CD14-positive monocyte (primary cell): ENCODE results near the gene C17orf100. TPM values are rescaled to one million over a fixed set of nuclear protein-coding genes. Genes with fewer than 3 reads are reported as not detected.

Source experiments
- DNase-seq, 3 donors: peaks; one replicate each; pipeline ENCODE4 v3.0.0-alpha.2; 2011 to 2022
- H2AFZ ChIP-seq: 2 replicates; pipeline ENCODE4 v1.6.0; 2012; ENCODE audit warnings: mild to moderate bottlenecking, low read depth, low read length, inconsistent platforms; ENCODE audit not compliant: insufficient read depth, poor library complexity, severe bottlenecking
- H3K27ac ChIP-seq, 2 donors: 1 replicate in 1 of 2; 2 replicates in 1 of 2; pipeline ENCODE4 v1.5.1; 2012 to 2013; ENCODE audit warnings: low read length in 2 of 2, control low read depth in 1 of 2, inconsistent platforms in 1 of 2, low read depth in 1 of 2, mild to moderate bottlenecking in 1 of 2
- H3K27me3 ChIP-seq, 2 donors: one replicate each; pipeline versions ENCODE4 v1.6.0 to v1.6.1; 2011 to 2013; ENCODE audit warnings: low read length in 2 of 2; ENCODE audit not compliant: control insufficient read depth in 2 of 2, insufficient read depth in 2 of 2
- H3K36me3 ChIP-seq, 2 donors: replicated peaks in 1 of 2; 1 replicate in 1 of 2; 2 replicates in 1 of 2; pipeline versions ENCODE4 v1.5.1 to v1.6.1; 2012 to 2013; ENCODE audit warnings: low read length in 2 of 2, control low read depth in 1 of 2, inconsistent platforms in 1 of 2, mild to moderate bottlenecking in 1 of 2; ENCODE audit not compliant: insufficient read depth in 2 of 2, control insufficient read depth in 1 of 2
- H3K4me1 ChIP-seq, 2 donors: 1 replicate in 1 of 2; 2 replicates in 1 of 2; pipeline versions ENCODE4 v1.5.1 to v1.6.1; 2012 to 2013; ENCODE audit warnings: low read length in 2 of 2, control low read depth in 1 of 2, inconsistent platforms in 1 of 2, mild to moderate bottlenecking in 1 of 2, moderate library complexity in 1 of 2; ENCODE audit not compliant: insufficient read depth in 2 of 2, control insufficient read depth in 1 of 2
- H3K4me2 ChIP-seq: replicated peaks from 2 replicates; pipeline ENCODE3; 2012; ENCODE audit warnings: low read length, moderate library complexity, mild to moderate bottlenecking; ENCODE audit not compliant: poor library complexity, severe bottlenecking; ENCODE audit errors: extremely low read depth
- H3K4me3 ChIP-seq, 3 experiments: fragments of 200-600 bp in 1 of 3; sonication (generic) in 1 of 3; replicated peaks in 1 of 3; 1 replicate in 2 of 3; 2 replicates in 1 of 3; pipeline ENCODE4 v1.5.1; 2011 to 2013; ENCODE audit warnings: low read length in 3 of 3, mild to moderate bottlenecking in 3 of 3, control low read depth in 2 of 3, low read depth in 2 of 3, inconsistent platforms in 1 of 3, moderate library complexity in 1 of 3
- H3K79me2 ChIP-seq: 2 replicates; pipeline ENCODE4 v1.6.0; 2012; ENCODE audit warnings: mild to moderate bottlenecking, control low read depth, inconsistent platforms, low read length, moderate library complexity; ENCODE audit not compliant: insufficient read depth
- H3K9ac ChIP-seq: 2 replicates; pipeline ENCODE4 v1.6.0; 2017; ENCODE audit warnings: low read length, mild to moderate bottlenecking; ENCODE audit not compliant: insufficient read depth, poor library complexity, severe bottlenecking
- H3K9me3 ChIP-seq, 2 donors: replicated peaks in 1 of 2; 1 replicate in 1 of 2; 2 replicates in 1 of 2; pipeline versions ENCODE4 v1.5.1 to v1.6.1; 2012 to 2013; ENCODE audit warnings: low read length in 2 of 2, control low read depth in 1 of 2; ENCODE audit not compliant: control insufficient read depth in 1 of 2, insufficient read depth in 1 of 2
- H4K20me1 ChIP-seq: 2 replicates; pipeline ENCODE4 v1.6.0; 2012; ENCODE audit warnings: mild to moderate bottlenecking, low read length, control low read depth, moderate library complexity; ENCODE audit not compliant: insufficient read depth
- H3K27ac Mint-ChIP-seq, 7 donors: one replicate each; pipeline ENCODE4 v1.8.0; 2020; ENCODE audit warnings: mild to moderate bottlenecking in 7 of 7, mixed read lengths in 7 of 7, moderate library complexity in 6 of 7, inconsistent platforms in 2 of 7
- H3K27me3 Mint-ChIP-seq, 3 donors: one replicate each; pipeline ENCODE4 v1.8.0; 2021 to 2022; ENCODE audit warnings: low read depth in 3 of 3, mild to moderate bottlenecking in 3 of 3, mixed read lengths in 3 of 3, moderate library complexity in 3 of 3, inconsistent platforms in 1 of 3
- H3K36me3 Mint-ChIP-seq, 2 donors: one replicate each; pipeline ENCODE4 v1.8.0; 2020; ENCODE audit warnings: mixed read lengths in 2 of 2, inconsistent platforms in 1 of 2, mild to moderate bottlenecking in 1 of 2
- H3K4me1 Mint-ChIP-seq: one replicate; pipeline ENCODE4 v1.8.0; 2020; ENCODE audit warnings: mild to moderate bottlenecking, mixed read lengths
- H3K4me3 Mint-ChIP-seq, 2 donors: one replicate each; pipeline ENCODE4 v1.8.0; 2020; ENCODE audit warnings: mild to moderate bottlenecking in 2 of 2, mixed read lengths in 2 of 2, moderate library complexity in 1 of 2
- H3K9me3 Mint-ChIP-seq, 7 donors: one replicate each; pipeline ENCODE4 v1.8.0; 2020 to 2022; ENCODE audit warnings: mixed read lengths in 7 of 7, mild to moderate bottlenecking in 6 of 7, moderate library complexity in 6 of 7, inconsistent platforms in 2 of 7
- WGBS: methylation state at CpG from one replicate; pipeline ENCODE4 v1.1.5; 2013; ENCODE audit warnings: missing lambda C conversion rate; ENCODE audit not compliant: insufficient coverage; 5-methylcytosine and 5-hydroxymethylcytosine counted together
- intact Hi-C, 2 donors: fragments of 100-400 bp; cut with micrococcal nuclease; formaldehyde crosslinking; loops; one replicate each; pipeline versions ENCODE4 v1.15.0 to v1.15.1; 2023
- polyA plus RNA-seq, 3 donors: library from polyadenylated mRNA; depleted of rRNA in 1 of 3; unstranded in 2 of 3; stranded (reverse) in 1 of 3; fragments of 300-500 nt in 2 of 3; fragments of >200 nt in 1 of 3; fragmentation: Illumina TruSeq in 2 of 3; gene quantifications; 1 replicate in 2 of 3; 2 replicates in 1 of 3; pipeline ENCODE4 v1.2.3, GENCODE V29; 2012 to 2021
- TF ChIP-seq, protein P1 (sequence below): fragments of 200-600 bp; IDR thresholded peaks from one replicate; pipeline ENCODE4 v1.8.0; 2022; ENCODE audit warnings: antibody characterized with exemption, mild to moderate bottlenecking

The C17orf100 gene
- polyA plus RNA-seq, 3 donors: 0.51 to 1.8 (median 1.2) TPM

DNA sequence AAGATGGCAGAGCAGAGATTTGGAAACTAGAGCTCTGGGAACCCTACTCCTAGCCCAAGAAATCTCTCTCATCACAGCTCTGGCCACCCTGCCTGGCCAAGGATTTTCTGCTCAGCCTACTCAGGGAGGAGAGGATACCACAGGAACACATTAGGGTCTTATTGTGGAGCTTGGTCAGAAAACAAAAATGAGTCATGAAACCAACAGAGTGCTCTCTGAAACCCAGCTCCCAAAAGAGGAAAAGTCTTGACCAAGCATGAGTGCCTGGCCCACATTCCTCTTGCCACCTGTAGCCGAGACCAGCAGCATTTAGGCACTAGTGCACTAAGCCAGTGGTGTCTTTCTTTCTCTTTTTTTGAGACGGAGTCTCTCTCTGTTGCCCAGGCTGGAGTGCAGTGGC lies 43.5 kb downstream of the C17orf100 start:
- H3K4me2 ChIP-seq: no peak overlapping the region
- intact Hi-C loops: no loop called here
- Mint-ChIP-seq H3K4me1 (no peaks in the 10 kb centered on the region), H3K27ac (no peak overlapping the region), H3K9me3 (no peaks in the 10 kb centered on the region), H3K27me3 (peaks cover 20 to 28% (median 23%) of the 10 kb centered on the region in 3 donors), H3K4me3 (no peak overlapping the region), H3K36me3 (no peaks in the 10 kb centered on the region)
- no peaks in the 10 kb centered on the region for H3K9me3 ChIP-seq
- WGBS: 96% methylated on average over 2 of the region's 2 CpGs
- peaks cover 0 to 7% of the 10 kb centered on the region in 2 donors for H3K27me3 ChIP-seq
- no peaks in the 10 kb centered on the region for H3K36me3 ChIP-seq
- no peak overlapping the region for H3K9ac ChIP-seq
- H3K4me3 ChIP-seq: no peak overlapping the region
- DNase-seq: no peak
- H4K20me1 ChIP-seq: no peaks in the 10 kb centered on the region
- no peaks in the 10 kb centered on the region for H3K4me1 ChIP-seq
- no peaks in the 10 kb centered on the region for H3K79me2 ChIP-seq
- H2AFZ ChIP-seq: no peak overlapping the region
- TF ChIP-seq, protein P1, sequence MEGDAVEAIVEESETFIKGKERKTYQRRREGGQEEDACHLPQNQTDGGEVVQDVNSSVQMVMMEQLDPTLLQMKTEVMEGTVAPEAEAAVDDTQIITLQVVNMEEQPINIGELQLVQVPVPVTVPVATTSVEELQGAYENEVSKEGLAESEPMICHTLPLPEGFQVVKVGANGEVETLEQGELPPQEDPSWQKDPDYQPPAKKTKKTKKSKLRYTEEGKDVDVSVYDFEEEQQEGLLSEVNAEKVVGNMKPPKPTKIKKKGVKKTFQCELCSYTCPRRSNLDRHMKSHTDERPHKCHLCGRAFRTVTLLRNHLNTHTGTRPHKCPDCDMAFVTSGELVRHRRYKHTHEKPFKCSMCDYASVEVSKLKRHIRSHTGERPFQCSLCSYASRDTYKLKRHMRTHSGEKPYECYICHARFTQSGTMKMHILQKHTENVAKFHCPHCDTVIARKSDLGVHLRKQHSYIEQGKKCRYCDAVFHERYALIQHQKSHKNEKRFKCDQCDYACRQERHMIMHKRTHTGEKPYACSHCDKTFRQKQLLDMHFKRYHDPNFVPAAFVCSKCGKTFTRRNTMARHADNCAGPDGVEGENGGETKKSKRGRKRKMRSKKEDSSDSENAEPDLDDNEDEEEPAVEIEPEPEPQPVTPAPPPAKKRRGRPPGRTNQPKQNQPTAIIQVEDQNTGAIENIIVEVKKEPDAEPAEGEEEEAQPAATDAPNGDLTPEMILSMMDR: no peak
- H3K27ac ChIP-seq: no peak overlapping the region

DNA sequence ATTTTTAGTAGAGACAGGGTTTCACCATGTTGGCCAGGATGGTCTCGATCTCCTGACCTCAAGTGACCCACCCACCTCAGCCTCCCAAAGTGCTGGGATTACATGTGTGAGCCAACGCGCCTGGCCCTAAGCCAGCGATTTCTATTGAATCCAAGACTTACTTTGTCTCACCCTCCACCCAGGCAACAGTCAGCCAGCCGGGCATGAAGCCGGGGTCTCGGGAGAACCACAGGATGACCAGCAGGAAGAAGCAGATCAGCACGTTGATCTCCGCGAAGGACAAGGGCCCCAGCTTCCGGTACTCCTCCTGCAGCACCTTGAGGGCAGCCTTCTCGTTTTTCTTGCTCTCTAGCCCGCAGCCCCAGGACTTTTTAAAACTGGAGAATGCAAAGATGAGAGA lies 44.0 kb downstream of the C17orf100 start:
- intact Hi-C loops: no loop called here
- Histone ChIP-seq H3K79me2 (no peaks in the 10 kb centered on the region), H3K4me3 (no peak overlapping the region), H3K36me3 (no peaks in the 10 kb centered on the region), H3K4me1 (no peaks in the 10 kb centered on the region), H3K9ac (no peak overlapping the region), H2AFZ (no peak overlapping the region), H3K4me2 (no peak overlapping the region), H3K9me3 (no peaks in the 10 kb centered on the region), H3K27ac (no peak overlapping the region), H4K20me1 (no peaks in the 10 kb centered on the region), H3K27me3 (peaks cover 0 to 7% of the 10 kb centered on the region in 2 donors)
- H3K9me3 Mint-ChIP-seq: no peaks in the 10 kb centered on the region
- H3K4me3 Mint-ChIP-seq: no peak overlapping the region
- TF ChIP-seq, protein P1: no peak
- no peaks in the 10 kb centered on the region for H3K36me3 Mint-ChIP-seq
- H3K4me1 Mint-ChIP-seq: no peaks in the 10 kb centered on the region
- WGBS: 91% methylated on average over 12 of the region's 13 CpGs
- peaks cover 20 to 28% (median 25%) of the 10 kb centered on the region in 3 donors for H3K27me3 Mint-ChIP-seq
- H3K27ac Mint-ChIP-seq: no peak overlapping the region
- DNase-seq: no peak
